Ishikawa (cell line): ENCODE data around the gene TCEA3.

Experiments used
- EP300 ChIP-seq: IDR thresholded peaks from 2 replicates; pipeline ENCODE4 v1.6.1; 2012; ENCODE audit warnings: borderline replicate concordance
- FOXM1 ChIP-seq: IDR thresholded peaks from 2 replicates; pipeline ENCODE4 v1.6.1; 2012; ENCODE audit warnings: low read depth, borderline replicate concordance
- RAD21 ChIP-seq: IDR thresholded peaks from 2 replicates; pipeline ENCODE4 v1.6.1; 2012; ENCODE audit warnings: low read depth
- TAF1 ChIP-seq: IDR thresholded peaks from 2 replicates; pipeline ENCODE4 v1.6.1; 2012; ENCODE audit warnings: low read depth, mild to moderate bottlenecking
- YY1 ChIP-seq: IDR thresholded peaks from 2 replicates; pipeline ENCODE4 v1.6.1; 2012; ENCODE audit warnings: low read depth
- ZBTB7A ChIP-seq: IDR thresholded peaks from 2 replicates; pipeline ENCODE4 v1.6.1; 2012; ENCODE audit warnings: low read depth

GRCh38 chr1:23421343-23421742 lies 3.2 kb downstream of the TCEA3 start:
- no peak for TF ChIP-seq TAF1
- no peak for TF ChIP-seq EP300
- no peak for TF ChIP-seq RAD21
- no peak for TF ChIP-seq ZBTB7A
- no peak for TF ChIP-seq YY1
- TF ChIP-seq FOXM1: no peak
